T-helper 9 cell (primary cell): Measurements from ENCODE around the gene MYO7A.

Source experiments
- DNase-seq: peaks from one replicate; pipeline ENCODE4 v3.0.0-alpha.2; 2020

MYO7A gene

DNA sequence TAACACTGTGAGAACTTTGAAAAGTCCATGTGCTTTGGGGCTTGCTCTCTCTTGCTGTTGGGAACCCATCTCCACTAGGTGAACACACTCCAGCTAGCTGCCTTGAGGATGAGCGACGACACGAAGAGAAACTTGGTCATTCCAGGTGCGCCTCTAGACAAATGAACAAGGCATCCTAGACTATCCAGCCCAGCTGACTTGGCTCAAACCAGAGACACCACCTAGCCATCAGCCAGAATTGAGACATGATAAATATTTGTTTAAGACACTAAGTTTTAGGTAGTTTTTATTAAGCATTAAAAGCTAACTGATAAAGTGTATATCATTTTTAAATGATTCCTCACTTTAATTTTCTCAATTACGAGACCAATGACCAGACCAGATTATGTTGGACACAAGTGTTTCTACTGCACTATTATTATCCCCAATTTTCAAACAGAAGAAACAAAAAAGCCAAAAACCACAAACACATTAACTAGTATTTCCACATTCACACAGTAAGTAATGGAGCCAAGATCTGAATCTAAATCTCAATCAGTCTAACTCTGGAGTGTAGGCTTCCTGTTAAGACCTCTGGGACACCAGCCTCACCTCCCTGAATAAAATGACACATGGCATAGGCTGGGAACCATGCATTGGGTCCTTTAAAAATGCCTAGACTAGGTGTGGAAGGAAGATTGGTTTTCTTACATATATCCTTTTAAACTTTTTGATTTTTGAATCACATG lies 103.0 kb downstream of the MYO7A start:
- no peak for DNase-seq

DNA sequence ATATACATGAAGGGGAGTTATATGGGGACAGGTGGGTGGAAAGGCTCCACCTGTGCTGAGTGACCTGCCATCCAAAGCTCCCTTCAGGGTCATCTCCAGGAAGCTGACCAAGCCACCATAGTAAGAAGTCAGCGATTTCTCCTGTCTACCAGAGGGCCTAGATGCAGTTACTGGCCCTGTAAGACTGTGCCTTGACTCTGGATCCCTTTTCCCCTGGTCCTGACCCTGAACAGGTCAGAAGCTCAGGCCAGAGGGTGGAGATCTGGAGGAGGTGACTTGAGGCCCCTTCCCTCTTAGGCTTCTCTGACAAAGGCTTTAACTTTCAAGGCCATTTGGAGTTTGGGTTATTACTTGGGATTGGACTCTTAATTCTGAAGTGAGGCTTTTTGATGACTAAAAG lies 103.8 kb downstream of the MYO7A start:
- DNase-seq = no peak

DNA sequence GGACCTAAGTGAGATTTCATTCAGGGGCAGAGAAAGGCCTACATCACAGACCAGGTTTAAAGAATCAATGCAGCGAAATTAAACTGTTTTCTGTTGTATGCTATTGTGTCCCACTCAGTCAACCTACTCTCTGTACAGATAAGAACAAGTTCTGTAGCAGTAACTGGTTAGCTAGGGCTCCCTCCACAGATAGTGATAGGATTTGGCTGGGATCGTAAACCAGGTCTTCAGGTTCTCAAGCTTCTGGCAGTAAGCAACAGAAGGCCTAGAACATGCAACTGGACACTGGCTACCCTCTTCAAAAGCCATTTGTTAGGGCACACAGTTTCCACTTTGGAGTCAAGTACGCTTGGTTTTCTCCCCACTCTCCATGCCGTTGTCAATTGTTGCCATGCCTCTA lies 104.2 kb downstream of the MYO7A start:
- no peak for DNase-seq

DNA sequence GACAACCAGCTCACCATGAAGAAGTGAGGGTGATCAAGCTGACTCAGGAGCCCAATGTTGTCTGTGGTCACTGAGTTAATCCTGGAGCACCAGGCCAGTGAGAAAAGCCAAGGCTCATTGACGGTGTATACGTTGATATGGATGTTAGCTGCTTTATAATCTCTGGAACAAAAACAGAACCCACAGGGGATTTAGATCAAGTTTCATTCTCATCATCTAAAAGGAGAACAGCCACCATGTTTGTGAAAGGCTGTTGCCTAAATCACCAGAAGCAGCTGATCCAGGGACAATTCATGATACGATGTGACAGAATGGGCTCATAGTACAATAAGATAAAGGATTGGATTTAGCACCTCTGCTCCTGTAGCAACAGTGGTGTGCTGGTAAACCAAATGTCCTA lies 105.0 kb downstream of the MYO7A start:
- DNase-seq = no peak

DNA sequence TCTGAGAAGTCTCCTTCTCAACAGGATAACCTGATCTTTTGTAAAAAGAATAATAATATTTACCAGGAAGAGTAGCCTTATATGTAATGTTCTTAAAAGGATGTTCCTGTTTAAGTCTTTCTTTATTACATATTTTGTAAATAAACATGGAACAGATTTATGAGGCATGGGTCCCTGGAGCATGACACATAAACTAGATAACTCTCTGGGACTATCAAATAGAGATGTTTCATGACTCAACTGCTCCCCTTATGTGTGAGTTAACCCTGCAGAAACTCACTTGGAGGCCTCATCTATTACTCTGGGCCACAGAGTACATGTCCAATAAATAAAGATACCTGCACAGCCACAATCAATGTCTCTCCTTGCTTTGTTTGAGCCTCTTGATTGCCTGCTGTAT lies 108.9 kb downstream of the MYO7A start:
- no peak for DNase-seq

DNA sequence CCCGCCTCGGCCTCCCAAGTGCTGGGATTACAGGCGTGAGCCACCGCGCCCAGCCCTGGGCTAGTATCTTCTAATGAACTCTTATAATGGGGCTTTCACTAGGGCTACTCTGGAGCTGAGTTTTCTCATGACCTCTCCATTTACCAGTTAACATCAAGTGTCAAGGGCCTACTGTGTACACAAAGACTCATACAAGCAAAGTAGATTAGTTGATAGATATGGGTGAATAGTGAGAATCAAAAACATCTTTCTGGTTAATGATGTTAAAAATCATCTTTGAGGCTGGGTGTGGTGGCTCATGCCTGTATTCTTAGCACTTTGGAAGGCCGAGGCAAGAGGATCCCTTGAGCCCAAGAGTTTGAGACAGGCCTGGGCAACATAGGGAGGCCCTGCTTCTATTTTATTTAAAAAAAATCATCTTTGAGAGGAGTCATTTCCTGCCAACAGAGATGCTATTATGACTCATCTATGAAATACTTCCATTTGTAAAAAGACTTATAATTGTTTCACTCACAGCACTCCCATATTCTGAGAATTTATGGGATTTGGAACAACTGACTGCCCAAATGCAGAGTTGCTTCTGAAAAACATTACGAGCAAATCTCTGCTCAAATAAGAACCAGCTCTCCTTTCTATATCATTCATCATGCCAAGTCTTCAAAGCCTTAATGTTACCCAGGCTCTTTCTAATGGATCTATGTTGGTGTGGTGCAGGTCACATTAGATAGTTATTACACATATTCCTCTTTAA lies 116.4 kb downstream of the MYO7A start:
- DNase-seq = no peak

DNA sequence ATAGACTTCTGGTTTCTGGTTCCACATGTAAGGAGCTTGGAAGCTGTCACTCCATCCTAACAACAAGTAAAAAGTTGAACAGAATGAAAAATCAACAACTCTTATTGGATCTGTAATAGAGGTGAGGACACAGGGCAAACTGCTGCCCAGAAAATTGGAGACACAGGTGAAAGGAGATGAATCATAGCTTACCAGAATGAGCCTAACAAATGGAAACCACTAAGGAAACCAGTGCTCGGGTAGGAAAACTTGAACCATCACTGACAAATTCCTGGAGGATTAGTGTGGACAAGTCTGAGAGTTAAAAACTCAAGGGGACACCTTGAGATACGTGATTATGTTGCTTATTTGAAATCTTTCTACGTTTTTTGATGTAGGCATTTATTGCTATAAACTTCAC lies 121.4 kb downstream of the MYO7A start:
- DNase-seq = no peak

DNA sequence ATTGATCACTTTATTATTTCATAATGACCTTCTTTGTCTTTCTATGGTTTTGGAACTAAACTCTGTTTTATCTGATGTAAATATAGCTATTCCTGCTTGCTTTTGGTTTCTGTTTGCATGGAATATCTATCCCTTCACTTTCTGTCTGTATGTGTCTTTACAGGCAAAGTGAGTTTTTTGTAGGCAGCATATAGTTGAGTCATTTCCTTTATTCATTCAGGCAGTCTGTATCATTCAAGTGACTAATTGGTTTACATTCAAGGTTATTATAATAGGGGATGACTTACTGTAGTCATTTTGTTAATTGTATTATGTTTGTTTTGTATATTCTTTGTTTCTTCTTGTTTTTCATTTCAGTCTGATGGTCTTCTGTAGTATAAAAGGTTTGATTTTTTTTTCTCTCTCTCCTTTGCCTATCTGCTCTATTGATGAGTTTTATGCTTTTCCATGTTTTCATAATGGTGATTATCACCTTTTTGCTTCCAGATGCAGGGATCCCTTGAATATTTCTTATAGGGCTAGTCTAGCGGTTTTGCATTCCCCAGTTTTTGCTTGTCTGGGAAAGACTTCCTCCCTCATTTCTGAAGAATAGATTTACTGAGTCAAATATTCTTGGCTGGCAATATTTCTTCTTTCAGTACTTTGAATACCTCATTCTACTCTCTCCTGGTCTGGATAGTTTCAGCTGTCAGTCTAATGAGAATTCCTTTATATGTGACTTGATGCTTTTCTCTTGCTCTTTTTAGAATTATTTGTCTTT lies 123.0 kb downstream of the MYO7A start:
- no peak for DNase-seq

DNA sequence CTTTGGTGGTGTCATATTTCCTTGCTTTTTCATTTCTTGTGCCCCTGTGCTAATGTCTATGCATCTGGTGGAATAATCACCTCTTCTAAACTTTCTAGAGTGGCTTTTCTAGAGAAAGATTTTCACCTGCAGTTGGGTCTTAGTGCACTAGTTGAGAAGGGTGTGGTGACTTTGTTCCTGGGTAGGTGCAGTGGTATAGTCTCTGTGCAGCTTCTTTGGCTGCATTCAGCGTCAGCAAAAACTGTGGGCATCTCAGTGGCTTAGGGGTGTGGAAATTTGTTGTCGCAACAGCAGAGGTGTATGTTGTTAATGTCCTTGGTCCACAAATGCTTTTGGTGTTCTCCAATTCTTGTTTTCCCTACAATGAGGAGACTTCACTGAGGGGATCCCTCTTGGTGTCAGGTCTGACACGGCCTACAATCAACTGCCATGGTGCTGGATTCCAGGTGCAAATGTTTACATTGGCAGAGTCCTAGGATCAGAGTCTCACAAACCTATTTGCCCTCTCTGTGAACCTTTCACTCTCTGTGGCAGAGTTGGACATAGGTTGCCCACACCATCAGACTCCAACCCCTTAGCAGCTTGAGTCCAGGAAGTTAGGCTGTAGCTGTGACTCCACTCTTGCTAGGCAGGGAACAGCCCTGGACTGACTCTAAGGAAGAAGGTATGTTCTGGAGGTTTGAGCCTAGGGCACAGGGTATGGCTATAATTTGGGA lies 124.7 kb downstream of the MYO7A start:
- DNase-seq = no peak

DNA sequence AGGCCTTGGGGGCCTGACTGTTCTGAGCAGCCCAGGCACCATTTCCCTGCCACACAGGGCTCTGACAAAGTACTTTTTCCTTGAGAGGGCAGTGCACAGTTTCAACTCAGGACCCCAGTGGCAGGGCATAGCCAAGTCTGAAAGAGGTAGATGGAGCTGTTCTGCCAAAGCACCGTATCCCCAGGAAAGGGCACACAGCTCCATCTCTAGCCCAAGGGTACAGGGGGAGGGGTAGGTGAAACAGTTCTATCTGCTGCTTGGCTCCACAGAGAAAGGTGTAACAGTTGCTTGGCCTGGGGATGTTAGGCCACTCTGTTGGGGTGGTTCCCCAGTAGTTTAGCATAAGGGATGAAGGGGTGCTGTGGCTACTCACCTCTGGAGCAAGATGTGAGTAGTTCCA lies 125.6 kb downstream of the MYO7A start:
- no peak for DNase-seq

DNA sequence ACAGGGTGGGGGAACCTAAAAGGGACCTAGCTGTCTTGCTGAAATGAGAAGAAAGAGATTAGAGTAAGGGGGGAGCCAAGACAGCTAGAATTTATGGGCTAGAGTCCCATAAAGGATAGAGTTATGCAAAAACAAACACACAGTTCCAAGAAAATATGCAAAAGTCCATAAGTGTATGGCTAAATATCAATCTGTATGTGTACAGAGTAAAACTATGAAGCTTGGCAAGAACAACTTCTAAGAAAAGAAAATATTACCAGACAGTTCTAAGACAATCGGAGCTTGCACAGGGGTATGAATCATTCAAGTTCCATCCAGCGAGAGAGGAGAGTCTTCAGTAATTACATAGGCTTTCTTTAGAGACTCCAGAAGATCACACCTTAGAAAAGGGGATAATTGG lies 131.6 kb downstream of the MYO7A start:
- DNase-seq = no peak

DNA sequence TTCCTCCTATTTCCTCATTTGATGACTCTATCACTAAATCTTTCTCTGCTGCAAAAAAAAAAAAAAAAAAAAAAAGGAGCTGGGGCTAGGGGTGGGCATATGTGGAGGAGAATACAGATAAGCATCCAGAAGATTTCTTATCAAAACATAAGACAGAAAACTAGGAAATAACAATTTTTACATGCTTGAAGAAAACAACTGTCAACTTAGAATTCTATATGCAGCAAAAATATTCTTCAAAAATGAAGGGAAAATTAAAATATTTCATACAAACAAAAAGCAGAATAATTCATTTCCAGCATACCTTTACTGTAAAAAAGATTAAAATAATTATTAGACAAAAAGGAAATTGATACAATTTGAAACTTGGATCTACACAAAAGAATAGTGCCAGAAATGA lies 134.8 kb downstream of the MYO7A start:
- DNase-seq = no peak
